Measurements from ENCODE around the gene ERH. TPM values are rescaled to one million over a fixed set of nuclear protein-coding genes. Genes with fewer than 3 reads are reported as not detected.

Gene ERH
- 156 and 167 TPM in 2 replicates for total RNA-seq

DNA sequence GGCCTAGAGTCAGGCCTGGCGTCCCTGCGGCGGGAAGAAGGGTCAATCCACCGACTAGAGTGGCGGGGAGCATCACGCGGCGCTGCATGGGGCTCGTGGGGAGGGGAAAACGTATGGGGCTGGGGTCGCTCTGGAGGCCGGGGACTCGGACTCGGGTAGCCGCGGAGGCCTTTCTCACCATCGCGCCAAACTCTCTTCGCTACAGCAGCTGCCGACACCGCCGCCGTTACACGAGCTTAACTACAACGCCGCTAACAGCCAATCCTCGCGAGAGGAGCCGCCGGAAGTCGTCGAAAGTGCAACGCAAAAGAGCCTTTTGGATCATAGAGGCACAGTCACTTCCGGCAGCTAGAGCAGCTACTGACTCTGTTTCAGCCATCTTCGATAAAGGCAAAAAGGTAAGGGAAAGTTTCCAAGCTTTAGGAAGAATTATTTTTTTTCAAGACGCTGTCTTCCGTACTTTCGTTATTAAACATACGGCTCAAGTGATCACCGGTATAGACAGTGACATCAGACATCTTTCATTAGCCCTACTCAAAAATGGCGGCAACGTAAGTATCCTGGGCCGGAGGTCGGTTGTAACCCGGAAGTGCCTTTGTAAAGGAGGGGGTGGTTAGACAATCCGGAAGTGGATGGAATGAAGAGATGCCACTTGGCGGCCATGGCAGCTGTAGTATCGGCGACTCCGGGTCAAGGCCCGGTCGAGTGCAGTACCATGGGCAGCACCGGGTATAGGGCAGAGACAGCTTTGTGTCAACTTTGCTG is at the start of gene ERH, which contains the start of gene SLC39A9:
Gene ERH, minus strand, starts transcription at position 247 of the 765 bp plus-strand sequence. Its CDS starts 66 bp downstream, at position 181.
Gene SLC39A9, plus strand, starts transcription at position 640 of the 765 bp plus-strand sequence. CDS start 678 bp downstream, outside the sequence.

Other genes starting within 250 kb of the ERH start
- 29.0 and 31.3 TPM in 2 replicates for gene DCAF5, start 245.2 kb downstream of the ERH start, total RNA-seq
- 25.5 and 27.2 TPM in 2 replicates for gene EXD2, start 206.8 kb downstream of the ERH start, total RNA-seq
- gene GALNT16, start 138.1 kb downstream of the ERH start, total RNA-seq, result 0.07 and 0.40 TPM in 2 replicates
- 110 and 118 TPM in 2 replicates for gene SLC39A9, start 393 bp upstream of the ERH start, total RNA-seq
- gene PLEKHD1, start 86.4 kb upstream of the ERH start, total RNA-seq, result under 0.01 and 0.07 TPM in 2 replicates
- not detected in 2 replicates for gene CCDC177, start 176.6 kb upstream of the ERH start, total RNA-seq
- 15.4 and 21.3 TPM in 2 replicates for gene SUSD6, start 213.3 kb upstream of the ERH start, total RNA-seq

Data from thoracic aorta endothelial cell (primary cell).